Measurements from ENCODE around the gene MKX. TPM values are rescaled to one million over a fixed set of nuclear protein-coding genes. Genes with fewer than 3 reads are reported as not detected.

MKX gene
- total and polyA plus RNA-seq, 2 donors (not counting 3 experiments of a cell fraction or from before 2014, with no cell fraction given) = not detected

- no peak overlapping the region for H3K27ac ChIP-seq (ENCODE audit: insufficient read depth, low read depth, low read length)
- ChIA-PET POLR2A (no interaction called here), CTCF (interaction anchor here (0.6 to 1.4 kb wide), 4 partner anchors 8 to 562 kb away, joined by 3 to 4 read pairs (median 4); no protein-coding TSS in a partner anchor)
- no peaks in the 10 kb centered on the region for H3K79me2 ChIP-seq (ENCODE audit: control insufficient read depth, insufficient read depth, low read length)
- no TSS peak for BruUV-seq (replicated peaks)
- H3K4me2 ChIP-seq (ENCODE audit: insufficient read depth, low read length) = no peak overlapping the region
- H3K9me1 ChIP-seq (replicated peaks; ENCODE audit: control insufficient read depth, extremely low read depth, insufficient read depth, low read length) = no peaks in the 10 kb centered on the region
- no peaks in the 10 kb centered on the region for H3K4me1 ChIP-seq (ENCODE audit: control insufficient read depth, extremely low read depth, insufficient read depth, low read length)
- no peaks in the 10 kb centered on the region for H3K36me3 ChIP-seq (ENCODE audit: control insufficient read depth in 2 of 2, extremely low read depth in 1 of 2, insufficient read depth in 2 of 2, low read length in 2 of 2)
- H3K9ac ChIP-seq (replicated peaks; ENCODE audit: extremely low read depth, insufficient read depth, low read length) = no peak overlapping the region
- peaks cover 0 to 3% of the 10 kb centered on the region in 2 experiments for H3K27me3 ChIP-seq (ENCODE audit: control insufficient read depth in 2 of 2, insufficient read depth in 2 of 2, low read length in 2 of 2)
- TF ChIP-seq FOS (IDR thresholded peaks at IDR 0.05; ENCODE audit: borderline replicate concordance, insufficient read depth, low read length) = no peak
- no peak for TF ChIP-seq POLR2A (IDR thresholded peaks at IDR 0.05; ENCODE audit: low read depth, low read length)
- TF ChIP-seq, protein P1, sequence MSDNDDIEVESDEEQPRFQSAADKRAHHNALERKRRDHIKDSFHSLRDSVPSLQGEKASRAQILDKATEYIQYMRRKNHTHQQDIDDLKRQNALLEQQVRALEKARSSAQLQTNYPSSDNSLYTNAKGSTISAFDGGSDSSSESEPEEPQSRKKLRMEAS (IDR thresholded peaks at IDR 0.05; ENCODE audit: insufficient read depth, insufficient read length) = no peak
- TF ChIP-seq POLR2AphosphoS5 (IDR thresholded peaks at IDR 0.05; ENCODE audit: insufficient read depth, low read depth, low read length) = no peak
- no peak for TF ChIP-seq EZH2 (IDR thresholded peaks at IDR 0.05; ENCODE audit: borderline replicate concordance, low read depth, low read length, severe bottlenecking)
- no peak for TF ChIP-seq JUN (IDR thresholded peaks at IDR 0.05; ENCODE audit: borderline replicate concordance, insufficient read depth, insufficient read length, low read depth)
- TF ChIP-seq MYC (IDR thresholded peaks at IDR 0.05; ENCODE audit: low read depth, low read length) = no peak
- TF ChIP-seq, protein P2, sequence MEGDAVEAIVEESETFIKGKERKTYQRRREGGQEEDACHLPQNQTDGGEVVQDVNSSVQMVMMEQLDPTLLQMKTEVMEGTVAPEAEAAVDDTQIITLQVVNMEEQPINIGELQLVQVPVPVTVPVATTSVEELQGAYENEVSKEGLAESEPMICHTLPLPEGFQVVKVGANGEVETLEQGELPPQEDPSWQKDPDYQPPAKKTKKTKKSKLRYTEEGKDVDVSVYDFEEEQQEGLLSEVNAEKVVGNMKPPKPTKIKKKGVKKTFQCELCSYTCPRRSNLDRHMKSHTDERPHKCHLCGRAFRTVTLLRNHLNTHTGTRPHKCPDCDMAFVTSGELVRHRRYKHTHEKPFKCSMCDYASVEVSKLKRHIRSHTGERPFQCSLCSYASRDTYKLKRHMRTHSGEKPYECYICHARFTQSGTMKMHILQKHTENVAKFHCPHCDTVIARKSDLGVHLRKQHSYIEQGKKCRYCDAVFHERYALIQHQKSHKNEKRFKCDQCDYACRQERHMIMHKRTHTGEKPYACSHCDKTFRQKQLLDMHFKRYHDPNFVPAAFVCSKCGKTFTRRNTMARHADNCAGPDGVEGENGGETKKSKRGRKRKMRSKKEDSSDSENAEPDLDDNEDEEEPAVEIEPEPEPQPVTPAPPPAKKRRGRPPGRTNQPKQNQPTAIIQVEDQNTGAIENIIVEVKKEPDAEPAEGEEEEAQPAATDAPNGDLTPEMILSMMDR (IDR thresholded peaks at IDR 0.05; ENCODE audit: extremely low read depth in 1 of 2, insufficient read depth in 1 of 2, low read depth in 1 of 2, low read length in 2 of 2) = no peak
- no peak for TF ChIP-seq GATA2 (IDR thresholded peaks at IDR 0.05; ENCODE audit: insufficient read depth, insufficient read length, low read depth, low read length)
- H2AFZ ChIP-seq (ENCODE audit: low read depth, low read length) = no peak overlapping the region
- FAIRE-seq (no peak), DNase-seq (ENCODE audit: low read depth, low spot score) (no peak)
- H3K9me3 ChIP-seq (replicated peaks; ENCODE audit: control insufficient read depth, insufficient read depth, low read length) = no peaks in the 10 kb centered on the region
- no peaks in the 10 kb centered on the region for H4K20me1 ChIP-seq (replicated peaks; ENCODE audit: control insufficient read depth, extremely low read depth, insufficient read depth, low read length)
- H3K4me3 ChIP-seq (replicated peaks in 1 of 3; ENCODE audit: insufficient read depth in 1 of 3, low read depth in 1 of 3, low read length in 3 of 3) = no peak overlapping the region
- dilution Hi-C loops (cut with MboI; ENCODE audit: extremely low pct_ligation_motif_present, low sequenced_read_pairs) (no loop called here), intact Hi-C loops (cut with micrococcal nuclease) (no loop called here)
Observed at GRCh38 chr10:27679369-27679912, 66.2 kb downstream of the MKX start.

Measured in endothelial cell of umbilical vein (primary cell).